Inflammatory macrophage treated with lipopolysaccharide for 4 hours (primary cell): ENCODE measurements around the gene SEM1.
"Not testable (repeated sequence)": the region's sequence is repeated elsewhere in the genome, so short reads cannot be mapped to it uniquely, and the experiment has no call there.

ENCODE experiments used
- DNase-seq: peaks from one replicate; pipeline ENCODE4 v3.0.0-alpha.2; 2020

The SEM1 gene

DNA sequence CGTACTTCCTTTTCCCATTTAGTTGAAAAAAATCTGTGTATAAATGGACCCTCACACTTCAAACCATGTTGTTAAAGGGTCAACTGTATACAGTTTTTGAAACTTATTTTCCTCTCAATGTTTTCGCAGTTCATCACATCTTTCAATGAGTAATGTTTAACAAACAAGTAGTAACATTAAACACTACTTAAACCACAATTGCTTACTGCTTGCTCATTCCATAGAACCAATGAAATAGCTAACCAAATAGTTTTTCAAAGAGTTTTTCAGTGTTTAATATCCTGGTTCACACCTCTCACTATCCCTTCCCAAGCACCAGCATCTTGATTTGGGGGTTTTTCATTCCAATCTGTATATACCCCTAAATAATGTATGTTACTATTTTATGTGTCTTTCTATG, 9.1 kb downstream of the SEM1 start:
- DNase-seq: no peak

DNA sequence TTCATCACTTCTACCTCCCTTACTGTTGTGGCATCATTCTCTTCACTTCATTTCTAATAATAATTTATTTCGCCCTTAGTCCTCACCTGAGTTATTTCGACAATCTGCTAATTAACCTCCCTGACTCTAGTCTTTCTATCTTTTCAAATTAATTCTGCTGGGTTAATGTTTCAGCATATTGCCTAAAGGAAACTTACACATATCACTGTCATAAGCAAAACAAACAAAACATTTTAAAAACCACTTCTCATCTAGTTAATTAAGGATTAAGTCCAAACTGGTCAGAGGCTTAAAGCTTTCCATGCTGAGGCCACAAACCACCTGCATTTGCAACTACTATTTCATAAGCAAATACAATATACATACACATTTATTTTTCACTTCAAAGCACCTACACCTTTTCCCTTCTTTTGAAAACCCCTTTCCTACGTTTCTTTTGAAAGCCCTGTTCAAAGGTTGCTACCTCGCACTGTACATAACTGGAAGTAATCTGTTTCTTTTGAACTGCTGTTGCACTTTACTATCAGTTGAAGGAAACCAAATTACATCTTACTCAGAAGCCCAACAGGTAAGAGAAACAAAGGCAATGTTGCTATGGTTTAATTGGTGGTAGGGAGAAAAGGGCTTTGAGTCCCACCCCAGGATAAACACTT, 10.3 kb downstream of the SEM1 start:
- DNase-seq: no peak

DNA sequence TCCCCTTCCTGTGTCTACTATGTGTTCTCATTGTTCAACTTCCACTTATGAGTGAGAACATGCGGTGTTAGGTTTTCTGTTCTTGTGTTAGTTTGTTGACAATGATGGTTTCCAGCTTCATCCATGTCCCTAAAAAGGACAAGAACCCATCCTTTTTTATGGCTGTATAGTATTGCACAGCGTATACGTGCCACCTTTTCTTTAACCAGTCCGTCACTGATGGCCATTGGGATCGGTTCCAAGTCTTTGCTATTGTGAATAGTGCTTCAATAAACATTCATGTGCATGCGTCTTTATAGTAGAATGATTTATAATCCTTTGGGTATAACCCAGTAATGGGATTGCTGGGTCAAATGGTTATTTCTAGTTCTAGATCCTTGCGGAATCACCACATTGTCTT, 11.2 kb downstream of the SEM1 start:
- not testable (repeated sequence) for DNase-seq

DNA sequence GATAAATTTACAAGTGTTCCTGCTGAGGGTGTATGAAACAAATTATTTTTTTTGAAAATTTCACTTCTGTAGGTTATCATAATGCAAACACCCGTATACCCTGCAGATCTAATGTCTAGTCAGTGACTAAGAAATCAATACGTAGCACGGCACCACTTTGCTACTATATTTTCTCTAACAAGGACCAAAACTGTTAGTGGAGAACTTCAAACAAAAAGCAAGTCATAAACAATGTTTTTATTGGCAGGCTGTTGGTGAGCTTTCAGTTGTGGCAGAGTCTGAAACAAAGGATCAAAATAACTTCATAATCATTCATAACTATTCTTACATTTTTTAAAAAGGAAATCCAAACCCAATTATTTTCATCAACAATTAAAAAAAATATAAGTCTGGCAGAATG, 11.8 kb downstream of the SEM1 start:
- DNase-seq: no peak

DNA sequence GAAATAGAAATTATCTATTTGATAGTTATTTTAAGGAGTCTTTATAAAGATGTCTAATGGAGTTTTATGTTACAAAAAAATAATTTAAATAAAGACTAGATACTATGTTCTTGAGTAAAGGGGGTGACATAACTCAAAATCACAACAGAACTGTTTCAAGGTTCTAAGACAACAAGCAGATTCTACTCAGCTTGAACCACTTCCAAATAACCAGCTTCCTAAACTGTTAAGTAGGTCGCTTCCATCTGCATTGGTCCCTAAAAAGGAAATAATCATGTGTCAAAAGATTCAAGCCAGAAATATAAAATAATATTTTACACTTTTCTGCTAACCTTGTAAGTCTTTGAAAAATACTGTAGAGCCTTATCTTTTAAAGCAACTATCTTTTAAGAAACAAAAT, 14.1 kb downstream of the SEM1 start:
- DNase-seq: no peak

DNA sequence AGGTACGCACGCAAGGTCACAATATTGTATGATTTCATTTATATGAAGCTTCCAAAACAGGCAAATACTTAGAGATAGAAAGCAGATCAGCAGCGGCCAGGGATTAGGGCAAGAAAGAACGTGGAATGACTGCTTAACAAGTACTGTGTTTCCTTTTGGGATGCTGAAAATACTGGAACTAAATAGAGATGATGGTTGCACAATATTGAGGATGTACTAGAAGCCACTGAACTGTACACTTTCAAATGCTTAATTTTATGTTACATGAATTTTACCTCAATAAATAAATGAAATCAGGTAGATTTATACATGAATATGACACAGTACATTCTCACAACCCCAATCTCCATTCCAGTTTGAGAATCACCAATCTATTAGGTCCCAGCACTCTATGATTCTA, 15.6 kb downstream of the SEM1 start:
- DNase-seq: no peak

DNA sequence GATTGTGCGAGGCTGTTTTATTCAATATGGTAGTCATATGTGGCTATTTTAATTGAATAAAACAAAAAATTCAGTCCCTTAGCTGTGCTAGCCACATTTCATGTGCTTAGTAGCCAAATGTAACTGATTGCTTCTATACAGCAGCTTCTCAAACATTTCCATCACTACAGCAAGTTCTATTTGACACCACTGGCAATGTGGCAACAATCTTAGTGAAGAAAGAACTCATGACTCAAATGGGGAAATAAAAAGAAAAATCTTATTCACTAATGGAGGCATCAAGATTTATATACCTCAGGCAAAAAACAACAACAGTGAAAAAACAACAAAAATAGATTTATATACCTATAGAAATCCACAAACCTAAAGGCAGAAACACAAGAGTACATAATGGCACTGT, 17.9 kb downstream of the SEM1 start:
- DNase-seq: peak; percentile 64

DNA sequence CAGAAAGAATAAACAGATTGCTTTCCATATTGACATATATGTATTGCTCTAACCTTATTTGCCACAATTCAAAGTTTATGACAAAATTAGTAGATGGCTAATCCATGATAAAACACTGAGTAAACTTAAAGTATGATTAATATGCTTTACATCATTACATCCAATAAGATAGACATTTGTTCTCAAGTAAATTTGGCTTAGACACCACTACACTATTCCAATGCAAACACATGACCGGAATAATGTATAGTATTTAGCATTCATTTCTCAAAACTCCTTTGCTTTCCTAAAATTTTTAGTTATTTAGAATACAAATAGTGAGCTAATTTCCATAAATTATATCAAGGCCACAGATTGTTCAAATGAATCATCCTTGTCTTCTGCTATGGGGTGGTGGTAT, 20.2 kb downstream of the SEM1 start:
- DNase-seq: no peak

DNA sequence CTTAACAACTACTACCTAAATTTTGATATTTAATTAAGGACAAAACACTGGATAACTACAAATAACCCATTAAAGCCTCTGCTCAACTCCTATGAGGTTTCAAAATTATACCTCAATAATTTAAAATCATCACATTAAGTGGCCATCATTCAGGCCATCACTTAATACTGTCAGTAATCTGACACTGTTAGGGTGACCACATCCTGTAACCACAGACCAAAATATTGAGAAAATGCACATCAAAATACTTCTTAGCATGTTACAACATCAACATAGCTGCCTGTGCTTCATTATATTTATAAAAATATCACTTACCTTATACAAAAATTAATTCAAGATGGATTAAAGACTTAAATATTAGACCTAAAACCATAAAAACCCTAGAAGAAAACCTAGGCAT, 23.3 kb downstream of the SEM1 start:
- DNase-seq: no peak

DNA sequence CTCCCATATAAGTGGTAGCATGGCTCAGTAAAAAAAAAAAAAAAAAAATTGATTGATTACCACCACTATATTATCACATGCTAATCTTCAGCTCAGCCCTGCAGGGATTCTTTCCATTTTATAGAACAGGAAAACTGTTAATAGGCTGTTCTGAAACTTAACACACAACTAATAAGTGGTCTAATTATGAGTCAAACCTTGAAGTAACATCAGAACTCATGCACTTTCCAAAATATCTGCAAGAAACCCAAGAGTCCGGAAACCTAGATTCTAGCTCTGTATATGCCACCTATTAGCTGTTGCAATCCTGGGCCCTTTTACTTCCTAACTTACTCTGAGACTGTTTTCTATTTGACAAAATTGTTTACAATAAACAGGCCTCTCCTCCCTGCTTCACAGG, 23.9 kb downstream of the SEM1 start:
- DNase-seq: no peak

DNA sequence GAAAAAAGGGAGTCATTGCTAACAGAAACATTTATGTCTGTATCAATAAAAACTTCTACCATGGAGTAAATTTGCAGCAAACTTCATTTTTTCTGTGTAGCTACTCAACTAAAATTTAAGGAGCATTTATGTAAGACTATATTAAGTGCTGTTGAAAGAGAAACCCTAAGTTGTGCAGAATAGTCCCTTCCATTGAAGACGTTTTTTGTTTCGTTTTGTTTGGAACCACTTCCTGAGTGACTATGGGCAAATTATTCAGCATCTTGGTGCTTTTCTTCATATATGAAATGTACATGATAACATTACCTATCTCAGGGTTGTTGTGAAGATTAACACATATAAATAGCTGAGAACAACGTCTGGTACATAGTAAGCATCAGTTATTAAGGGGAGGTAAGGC, 24.3 kb downstream of the SEM1 start:
- DNase-seq: peak; percentile 46

DNA sequence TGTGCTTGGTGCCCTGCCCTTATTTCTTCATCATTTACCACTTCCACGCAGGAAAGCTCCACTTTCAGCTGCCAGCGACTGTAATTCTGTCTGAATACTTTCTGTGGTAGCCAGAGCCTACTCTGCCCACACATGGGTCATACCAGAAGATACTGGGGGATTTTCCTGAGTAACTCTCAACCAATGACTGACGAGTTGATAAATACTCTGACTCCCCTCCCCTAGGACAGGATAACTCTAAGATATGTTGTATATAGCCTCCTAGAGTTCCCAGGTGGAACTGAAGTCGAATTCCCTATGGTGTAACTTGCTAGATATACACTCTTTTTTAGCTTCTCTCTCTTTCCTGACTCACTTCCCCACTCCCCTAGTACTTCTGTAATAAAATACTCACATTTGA, 29.8 kb downstream of the SEM1 start:
- no peak for DNase-seq

DNA sequence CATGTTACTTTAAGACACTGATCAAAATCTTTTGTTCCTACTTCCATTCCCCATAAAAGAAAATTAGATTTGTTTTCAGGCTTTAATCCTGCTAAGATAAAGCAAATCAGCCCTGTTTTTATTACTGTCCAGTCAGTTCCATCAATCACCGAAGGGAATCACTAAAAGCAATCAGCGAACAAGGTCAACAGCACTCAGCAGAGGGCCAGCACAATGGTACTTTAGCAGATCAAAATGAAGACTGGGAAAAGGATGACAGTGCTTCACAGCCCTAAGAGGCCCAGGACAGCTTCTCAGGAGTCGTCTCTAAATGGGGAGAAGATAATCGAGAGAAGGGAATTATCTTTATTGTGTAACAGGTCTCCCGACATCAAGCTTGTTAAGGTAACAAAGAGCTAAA, 32.7 kb downstream of the SEM1 start:
- no peak for DNase-seq

DNA sequence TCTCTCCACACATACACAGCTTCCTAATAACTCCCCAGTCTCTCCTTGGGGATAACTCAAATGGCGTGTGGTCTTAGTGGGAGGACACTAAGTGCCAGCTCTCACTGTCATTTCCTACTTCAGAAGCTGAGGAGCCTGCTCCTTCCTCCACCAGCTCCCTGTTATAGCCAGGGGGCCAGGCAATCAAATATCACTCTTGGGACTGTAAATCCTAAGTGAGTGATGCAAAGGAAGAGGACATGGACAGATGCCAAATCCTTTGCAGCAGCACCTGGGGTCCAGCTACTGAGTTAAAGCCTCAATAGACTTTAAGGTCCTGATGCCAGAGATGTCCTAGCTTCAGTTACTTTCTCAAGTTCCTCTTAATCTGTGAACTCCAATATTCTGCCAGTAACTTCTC, 34.1 kb downstream of the SEM1 start:
- no peak for DNase-seq

DNA sequence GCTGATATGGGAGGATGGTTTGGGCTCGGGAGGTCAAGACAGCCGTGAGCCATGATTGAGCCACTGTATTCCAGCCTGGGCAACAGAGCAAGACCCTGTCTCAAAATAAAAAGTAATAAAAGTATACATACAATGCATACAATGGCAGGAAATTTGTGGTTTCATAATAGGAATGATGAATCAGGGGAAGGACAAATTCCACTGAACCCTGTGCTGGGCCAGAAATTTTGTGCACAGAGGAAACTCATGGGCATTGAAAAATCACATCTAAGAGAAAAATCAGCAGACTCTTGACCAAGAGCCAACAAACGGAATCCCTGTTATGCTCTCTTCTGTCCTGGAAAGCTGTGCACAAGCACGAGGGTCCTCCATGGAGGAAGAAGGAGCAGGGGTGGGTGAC, 35.1 kb downstream of the SEM1 start:
- DNase-seq: no peak

DNA sequence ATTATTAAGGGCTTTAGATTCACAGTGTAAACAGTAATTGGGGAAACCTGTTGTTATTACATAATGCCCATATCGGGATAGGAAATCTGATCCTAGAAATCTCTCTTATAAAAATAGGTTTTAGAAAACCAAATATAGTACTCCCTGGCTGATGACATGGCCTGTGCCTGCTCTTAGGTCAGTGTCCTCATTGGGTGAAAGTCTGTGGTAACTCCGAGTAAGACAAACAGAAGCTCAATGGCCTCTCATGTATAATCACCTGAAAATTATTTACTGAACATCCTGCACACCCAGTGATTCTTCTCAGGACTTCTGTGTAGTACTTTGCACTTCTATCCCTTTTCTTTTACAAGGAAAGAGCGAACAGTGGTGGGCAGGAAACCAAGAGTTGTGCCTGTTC, 37.8 kb downstream of the SEM1 start:
- DNase-seq: no peak

DNA sequence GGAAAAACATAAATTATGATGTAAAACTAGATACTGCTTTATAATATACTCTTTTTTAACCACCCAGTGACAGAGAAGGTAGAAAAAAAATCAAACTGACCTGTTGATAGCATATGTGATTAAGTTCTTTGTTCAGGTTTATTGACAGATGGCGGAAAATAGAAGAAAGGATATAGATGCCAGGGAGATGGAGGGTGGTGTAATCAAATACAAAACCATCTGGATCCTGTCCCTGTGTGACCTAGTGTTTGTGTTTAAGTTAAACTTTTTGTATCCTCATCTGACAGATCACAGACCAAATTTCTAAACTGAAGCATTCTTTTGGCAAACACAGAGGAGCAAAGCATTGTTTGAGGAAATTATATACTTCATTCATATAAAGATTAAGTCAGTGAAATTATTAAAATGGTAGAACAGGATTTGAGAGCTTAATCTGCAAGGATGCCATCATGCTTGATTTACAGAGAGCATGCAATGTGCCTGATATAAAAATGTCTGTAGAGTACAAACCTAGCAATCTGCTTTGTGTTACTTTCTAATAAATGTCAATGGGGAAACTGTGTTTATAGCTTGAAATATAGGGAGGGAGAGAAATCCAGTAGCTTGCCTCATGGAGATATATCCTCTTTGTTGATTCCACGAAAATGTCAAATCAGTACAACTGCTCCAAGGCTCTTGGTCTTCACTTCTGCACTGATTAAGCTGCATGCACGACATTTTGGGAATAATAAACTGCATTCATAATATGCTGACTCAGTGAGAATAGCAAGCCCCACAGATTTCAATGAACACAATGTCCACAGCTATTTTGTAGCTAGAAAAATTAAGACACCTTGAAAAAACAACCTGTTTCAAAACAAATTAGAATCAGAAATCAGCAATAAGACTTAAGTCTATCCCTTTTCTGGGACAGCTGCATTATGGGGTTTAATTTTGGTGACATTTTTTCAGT, 39.0 kb downstream of the SEM1 start:
- no peak for DNase-seq

DNA sequence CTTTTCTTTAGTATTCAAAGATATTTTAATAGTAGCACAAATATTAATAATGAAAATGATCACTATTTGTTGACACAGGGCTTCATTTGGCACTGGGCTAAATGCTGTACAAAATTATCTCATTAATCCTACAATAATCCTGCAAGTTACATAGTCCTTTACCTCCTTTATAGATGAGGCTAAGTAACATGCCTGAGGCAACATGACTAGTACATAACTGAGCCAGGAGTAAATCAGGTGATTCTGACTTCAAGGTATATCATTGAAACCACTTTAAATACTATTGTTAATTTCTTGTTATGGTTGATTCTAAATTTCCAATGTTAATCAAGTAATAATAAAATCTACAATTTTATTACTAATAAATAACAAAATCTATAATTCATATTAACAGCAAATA, 39.8 kb downstream of the SEM1 start:
- no peak for DNase-seq

DNA sequence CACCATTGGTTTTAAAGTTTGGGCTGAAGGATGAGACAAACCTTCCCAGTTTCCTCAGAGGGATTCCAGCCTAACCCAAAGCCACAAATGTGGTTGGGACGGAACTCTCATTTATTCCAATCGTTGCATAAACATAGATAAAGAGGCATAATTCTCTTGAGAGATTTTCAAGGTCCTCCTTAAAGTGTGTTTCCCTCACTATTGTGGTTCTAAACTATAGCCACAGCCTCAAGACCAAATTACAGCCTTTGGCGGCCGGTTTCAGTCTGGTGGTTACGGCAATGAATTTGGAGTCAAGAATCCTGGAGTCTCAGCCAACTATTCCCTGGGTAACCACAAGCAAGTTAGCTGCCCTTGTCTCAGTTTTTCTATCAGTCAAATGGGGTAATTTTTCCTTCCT, 42.6 kb downstream of the SEM1 start:
- DNase-seq: no peak

DNA sequence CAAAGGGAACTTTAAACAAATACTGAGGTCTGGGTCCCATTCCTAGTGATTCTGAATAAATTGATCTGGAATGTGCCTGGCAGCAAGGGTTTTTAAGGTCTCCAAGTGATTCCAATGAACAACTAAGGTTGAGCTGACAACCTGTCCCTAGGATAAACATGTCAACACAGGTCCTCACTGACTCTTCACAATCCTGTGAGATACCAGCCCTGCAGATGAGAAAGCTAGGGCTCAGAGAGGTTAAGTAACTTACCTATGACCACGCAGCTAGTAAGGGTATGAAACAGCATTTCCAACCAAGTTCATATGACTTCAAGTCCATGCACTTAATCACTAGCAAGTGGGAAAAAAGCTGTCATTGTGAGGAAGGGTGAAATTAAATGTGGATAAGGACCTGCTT, 44.0 kb downstream of the SEM1 start:
- DNase-seq: no peak

DNA sequence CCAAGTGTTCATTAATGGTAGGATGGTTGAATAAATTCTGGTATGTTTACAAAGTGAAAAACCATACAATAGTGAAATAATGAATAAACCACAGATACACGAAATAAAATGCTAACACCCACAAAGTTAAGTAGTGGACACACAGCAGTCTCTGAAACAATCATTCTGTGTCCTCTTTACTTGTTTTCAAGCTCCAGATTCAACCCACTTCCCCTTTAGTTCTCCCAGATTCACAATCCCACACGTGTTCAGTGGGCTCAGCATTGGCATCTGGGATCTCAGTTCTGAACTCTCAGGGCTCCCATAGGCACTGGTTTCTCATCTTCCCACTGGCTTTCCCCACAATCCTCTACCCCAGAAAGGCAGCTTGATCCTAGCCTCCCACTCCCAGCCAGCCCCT, 44.9 kb downstream of the SEM1 start:
- DNase-seq: no peak

DNA sequence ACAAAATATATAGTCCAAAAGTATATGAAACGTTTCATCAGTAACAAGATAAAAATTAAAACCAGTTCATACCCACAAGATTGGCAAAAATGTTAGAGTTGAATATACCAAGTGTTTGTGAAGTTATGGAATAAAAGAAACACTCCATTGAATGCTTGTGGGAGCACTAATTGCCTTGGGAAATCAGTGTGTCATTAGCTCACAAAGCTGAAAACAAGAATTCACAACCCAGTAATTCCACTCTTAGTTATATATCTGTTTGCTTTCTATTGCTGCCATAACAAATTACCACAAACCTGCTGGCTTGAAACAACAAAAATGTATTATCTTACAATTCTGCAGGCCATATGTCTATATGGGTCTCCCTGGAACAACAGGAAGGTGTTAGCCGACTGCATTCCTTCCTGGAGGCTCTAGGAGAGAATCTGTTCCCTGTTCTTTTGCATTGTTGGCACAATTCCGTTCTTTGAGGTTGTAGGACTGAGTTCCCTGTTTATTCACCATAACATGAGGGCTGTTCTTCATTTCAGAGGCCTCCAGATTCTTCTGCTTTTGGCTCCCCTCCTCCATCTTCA, 45.7 kb downstream of the SEM1 start:
- no peak for DNase-seq

DNA sequence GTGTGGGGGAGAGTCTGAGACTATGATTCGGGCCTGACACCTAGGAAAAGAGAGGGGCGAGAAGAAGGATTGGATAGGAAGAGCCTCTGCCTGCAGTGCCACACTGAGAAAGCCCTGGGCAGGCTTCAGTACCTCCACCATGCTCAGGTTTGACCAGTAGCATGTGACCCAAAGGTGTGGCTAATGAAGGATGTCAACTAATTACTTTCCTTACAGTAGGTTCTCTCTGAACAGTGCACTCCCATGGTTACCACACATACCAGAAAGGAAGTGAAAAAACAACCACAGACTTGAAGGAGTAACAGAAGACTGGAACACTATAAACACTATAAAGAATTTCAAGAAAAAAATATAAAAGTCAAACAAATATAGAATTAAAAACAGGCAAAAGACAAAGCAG, 46.2 kb downstream of the SEM1 start:
- DNase-seq: no peak

DNA sequence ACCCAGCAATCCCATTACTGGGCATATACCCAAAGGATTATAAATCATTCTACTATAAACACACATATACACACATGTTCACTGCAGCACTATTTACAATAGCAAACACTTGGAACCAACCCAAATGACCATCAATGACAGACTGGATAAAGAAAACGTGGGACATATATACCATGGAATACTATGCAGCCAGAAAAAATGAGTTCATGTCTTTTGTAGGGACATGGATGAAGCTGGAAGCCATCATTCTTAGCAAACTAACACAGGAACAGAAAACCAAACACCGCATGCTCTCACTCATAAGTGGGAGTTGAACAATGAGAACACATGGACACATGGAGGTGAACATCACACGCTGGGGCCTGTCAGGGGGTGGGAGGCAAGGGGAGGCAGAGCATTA, 47.5 kb downstream of the SEM1 start:
- not testable (repeated sequence) for DNase-seq
